Activated CD8-positive, alpha-beta memory T cell treated with anti-CD3 and anti-CD28 coated beads for 1 hour (primary cell): ENCODE data around the gene PLEKHG4.

Experiments
- DNase-seq, 2 donors: peaks; one replicate each; pipeline ENCODE4 v3.0.0-alpha.2; 2020; ENCODE audit warnings: low read depth in 1 of 2; ENCODE audit errors: extremely low read depth in 1 of 2

PLEKHG4 gene

DNA sequence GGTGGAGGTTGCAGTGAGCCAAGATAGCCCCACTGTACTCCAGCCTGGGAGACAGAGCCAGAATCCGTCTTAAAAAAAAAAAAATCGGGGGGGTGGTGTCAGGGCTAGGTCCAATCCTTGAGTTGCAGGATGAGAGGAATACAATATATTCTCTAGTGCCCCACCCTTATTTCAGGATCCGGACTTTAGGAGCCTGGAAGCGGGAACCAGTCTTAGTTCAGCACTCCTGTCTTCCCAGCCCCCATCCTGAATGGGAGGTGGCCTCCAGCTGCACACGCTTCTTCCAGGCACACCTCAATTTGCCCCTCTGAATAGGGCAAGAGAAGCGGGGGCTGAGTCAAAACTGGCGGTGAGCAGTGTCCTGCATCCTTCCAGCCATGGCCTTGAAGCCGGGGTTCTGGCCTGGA lies 33.7 kb upstream of the PLEKHG4 start:
- no peak for DNase-seq

DNA sequence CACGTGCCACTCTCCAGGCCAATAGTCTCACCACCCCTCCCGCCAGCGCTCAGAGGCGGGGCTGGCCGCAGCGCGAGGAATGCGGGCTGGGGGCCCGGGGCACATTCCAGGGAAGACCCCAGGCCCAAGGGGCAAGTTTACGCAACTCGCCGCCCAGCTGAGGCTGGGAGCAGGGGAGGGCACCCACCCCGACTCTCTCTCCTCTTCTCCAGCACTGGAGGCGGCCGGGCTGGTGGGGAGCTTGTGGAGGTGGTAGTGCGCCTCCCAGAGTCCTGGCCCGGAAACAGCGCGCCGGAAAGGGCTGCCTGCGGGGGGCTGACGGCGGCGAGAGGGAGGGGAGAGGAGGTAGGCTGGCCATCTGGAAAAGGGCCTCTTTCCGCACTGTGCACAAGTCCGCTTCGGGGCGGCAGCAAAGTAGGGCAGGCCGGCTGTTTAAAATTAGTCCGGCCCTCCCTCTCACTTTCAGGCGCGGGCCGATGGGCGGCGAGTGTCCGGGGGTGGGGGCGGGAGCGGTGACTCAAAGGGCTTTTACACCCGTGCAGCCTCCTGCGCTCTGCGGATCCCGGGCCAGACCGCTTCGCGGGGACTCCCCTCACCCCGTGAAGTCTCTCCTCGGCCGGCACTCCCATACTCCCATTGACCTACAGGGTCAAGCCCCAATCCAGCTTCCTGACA lies 33.1 kb upstream of the PLEKHG4 start:
- DNase-seq: no peak

DNA sequence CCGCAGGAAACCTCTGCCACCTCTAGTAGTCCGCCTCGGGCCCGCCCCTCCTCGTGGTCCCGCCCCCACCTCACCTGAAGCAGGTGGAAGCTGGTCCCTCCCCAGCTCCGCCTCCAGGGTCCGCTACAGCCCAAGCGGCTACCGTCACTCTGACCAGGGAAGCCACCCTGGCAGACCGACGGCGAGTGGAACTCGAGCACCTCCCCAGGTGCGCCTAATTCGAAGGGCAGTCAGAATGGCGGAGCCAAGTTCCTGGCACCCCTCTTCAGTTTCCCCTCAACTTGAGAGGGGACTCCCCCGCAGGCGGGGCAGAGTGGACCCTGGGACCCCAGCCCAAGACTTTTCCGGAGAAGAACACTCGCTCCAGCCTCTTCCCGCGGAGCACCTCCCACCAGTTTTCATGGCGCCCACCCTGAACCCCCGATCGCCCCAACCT lies 32.6 kb upstream of the PLEKHG4 start:
- DNase-seq: no peak

DNA sequence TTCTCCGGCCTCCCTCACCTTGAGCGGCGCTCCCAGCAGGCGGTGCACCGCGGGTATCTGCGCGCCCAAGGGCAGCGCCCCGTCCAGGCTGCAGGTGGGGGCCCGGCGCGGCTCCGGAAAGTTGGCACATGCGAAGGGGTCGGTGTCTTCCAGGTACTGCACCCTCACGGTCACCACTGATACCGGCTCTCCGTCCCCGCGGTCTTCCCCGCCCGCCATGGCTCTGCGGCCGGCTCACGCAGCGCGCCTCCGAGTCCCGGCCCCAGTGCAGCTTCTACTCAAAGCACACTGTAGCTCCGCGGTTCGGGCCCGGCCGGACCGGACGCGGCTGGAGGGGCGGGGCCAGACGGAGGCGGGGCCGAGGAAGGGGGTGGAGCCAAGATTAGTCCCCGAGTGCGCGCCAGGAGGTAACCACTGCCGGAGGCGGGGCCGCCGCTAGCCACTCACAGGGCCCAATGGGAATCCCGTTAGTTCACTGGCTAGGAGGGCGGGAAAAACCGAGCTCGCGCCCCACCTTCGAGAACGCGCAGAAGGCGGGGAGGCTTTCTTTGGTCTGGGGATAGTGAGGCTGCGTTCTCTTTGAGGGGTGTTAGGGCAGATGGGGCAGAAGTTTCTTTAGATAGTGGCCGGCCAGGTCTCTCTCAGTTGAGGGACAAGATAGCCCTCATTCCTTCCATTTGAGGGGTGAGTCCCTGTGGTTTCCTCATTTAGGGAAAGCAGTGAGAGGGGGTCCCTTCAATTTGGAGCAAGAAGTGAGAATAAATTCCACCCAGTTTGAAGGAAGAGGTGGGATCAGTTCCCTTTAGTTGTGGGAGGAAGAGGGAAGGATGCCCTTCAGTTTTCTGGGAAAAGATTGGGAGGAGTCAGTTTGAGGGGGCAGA lies 31.9 kb upstream of the PLEKHG4 start, which contains the start of gene FHOD1:
Gene FHOD1, minus strand, starts transcription at position 290 of the 881 bp plus-strand sequence. Its CDS starts 71 bp downstream, at position 219.
- DNase-seq: peak; percentile 85 to 93

DNA sequence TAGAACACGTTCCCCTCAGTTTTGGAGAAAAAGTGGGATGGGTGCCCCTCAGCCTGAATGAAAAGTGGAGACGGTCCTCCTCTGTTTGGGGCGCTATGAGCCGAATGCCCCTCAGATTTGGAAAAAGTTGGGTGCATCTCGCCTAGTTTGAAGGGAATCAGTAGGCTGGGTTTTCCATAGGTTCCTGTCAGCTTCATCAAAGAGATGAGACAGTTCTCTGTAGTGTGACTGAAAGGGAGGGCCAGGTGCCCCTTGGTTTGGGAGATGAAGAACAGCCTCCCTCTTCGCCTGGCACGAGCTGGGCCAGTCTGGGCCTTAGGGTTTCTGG lies 31.3 kb upstream of the PLEKHG4 start:
- DNase-seq: no peak

DNA sequence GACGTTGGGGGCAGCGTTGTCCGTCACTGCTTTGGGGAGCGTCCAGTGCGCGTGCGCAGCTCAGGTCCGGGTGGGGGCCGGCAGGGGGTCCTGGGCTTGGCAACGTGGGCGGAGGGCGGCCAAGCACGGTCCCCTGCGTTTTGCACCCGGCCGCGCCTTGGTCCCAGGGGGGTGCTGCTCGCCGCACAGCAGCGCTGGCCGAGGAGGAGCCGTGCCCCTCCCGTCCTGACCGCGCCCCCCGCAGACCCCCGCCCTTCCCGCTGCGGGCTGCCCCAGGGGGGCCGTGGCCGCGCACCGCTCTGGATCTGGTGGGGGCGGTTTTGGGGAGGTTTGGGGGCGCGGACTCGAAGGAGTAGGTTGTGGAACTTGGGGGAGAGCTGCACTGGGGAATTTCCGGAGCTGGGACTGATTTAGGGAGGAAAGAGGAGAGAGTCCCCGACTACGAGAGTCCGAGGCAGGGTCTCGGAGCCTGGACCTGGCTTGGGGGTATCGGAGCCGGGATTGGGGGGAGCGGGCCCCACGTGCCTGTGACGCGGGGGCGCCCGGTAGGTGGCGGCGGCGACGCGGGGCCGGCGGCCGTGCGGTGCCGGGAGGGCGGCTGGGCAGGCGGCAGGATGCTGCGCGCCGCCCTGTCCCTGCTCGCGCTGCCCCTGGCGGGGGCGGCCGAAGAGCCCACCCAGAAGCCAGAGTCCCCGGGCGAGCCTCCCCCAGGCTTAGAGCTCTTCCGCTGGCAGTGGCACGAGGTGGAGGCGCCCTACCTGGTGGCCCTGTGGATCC lies 30.7 kb upstream of the PLEKHG4 start, which contains the start of gene SLC9A5:
Gene SLC9A5, plus strand, starts transcription at position 579 of the 777 bp plus-strand sequence. Its CDS starts 36 bp downstream, at position 615.
- DNase-seq: no peak

DNA sequence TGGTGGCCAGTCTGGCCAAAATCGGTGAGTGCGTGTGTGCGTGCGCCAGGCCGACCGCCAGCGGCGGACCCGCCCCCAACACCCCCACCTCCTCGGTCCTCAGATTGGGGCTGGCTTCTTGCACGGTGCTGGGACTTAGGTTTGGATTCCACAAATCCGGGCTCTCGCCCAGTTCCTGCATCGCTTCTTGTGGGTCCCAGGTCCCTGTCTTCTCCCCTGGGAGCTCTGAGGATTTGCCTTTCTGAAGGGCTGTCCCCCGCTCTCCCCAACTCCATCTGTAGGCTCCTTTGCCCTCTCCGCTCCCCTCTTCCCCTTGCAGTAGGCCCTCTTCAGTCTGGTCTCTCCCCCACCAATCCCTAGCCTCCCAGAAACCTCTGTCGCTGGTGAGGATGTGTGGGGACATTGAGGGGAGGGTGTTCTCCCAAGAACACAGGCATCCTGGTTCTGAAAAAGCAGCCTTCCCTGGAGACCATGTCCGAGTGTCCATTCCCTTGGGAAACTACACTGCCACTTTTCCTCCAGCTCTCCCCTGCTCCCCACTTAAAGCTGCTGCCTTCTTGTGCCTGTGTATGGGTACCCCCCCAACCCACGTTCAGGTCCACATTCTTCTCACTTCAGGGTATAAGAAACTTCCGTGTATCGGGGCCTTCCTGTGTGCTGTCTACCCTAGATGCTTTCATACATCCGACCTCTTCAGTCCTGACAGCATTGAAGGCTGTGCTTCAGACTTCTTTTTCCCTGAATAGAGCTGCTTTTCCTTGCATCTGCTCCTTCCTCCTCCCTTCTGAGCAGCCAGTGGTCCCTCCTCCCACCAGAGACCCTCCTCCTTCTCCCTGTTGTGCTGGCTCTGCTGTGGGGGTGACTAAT lies 29.9 kb upstream of the PLEKHG4 start:
- no peak for DNase-seq

DNA sequence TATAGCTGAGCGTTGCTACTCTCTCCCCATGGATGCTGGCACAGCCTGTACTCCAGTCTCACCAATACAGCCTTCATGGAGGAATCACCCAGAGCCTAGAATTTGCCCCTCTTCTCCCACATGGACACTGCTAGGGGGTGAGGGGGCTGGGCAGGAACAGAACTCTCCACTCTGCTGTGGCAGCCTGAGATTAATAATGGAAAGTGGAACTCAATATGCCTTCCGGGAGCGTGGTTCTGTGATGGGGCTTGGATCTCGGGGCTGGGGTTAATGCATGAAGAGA lies 29.3 kb upstream of the PLEKHG4 start:
- DNase-seq: no peak

DNA sequence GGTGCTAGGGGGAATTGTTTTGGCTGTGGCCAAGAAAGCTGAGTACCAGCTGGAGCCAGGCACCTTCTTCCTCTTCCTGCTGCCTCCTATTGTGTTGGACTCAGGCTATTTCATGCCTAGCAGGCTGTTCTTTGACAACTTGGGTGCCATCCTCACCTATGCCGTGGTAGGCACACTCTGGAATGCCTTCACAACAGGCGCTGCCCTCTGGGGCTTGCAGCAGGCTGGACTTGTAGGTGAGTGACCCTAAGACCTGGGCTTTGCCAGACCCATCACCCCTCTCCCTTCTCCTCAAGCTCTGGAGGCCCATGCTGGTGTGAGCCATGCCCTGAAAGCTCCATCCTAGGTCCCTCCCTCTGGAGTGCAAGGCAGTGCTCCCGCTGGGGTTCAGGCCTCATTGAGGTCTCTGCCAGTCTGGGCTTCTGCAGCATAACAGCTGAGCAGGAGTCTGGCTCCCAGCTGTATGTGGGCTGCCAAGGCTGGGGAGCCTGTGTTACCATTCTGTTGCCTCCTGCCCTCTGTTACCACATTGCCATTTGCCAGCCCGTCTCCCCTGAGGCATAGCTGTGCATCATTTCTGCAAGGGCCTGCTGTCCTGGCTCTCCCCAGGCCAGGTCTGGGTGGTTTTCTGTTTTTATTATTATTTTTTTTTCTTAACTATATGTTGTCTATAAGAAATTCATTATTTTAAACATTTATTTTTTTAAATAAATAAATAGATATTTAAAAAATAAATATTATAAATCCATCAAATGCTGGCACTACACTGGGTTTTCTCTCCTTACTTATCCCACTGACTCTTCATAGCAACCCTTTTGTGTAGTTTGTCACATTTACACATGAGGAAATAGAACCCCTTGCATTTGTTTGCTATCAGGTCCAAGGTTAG lies 26.5 kb upstream of the PLEKHG4 start:
- DNase-seq: no peak

DNA sequence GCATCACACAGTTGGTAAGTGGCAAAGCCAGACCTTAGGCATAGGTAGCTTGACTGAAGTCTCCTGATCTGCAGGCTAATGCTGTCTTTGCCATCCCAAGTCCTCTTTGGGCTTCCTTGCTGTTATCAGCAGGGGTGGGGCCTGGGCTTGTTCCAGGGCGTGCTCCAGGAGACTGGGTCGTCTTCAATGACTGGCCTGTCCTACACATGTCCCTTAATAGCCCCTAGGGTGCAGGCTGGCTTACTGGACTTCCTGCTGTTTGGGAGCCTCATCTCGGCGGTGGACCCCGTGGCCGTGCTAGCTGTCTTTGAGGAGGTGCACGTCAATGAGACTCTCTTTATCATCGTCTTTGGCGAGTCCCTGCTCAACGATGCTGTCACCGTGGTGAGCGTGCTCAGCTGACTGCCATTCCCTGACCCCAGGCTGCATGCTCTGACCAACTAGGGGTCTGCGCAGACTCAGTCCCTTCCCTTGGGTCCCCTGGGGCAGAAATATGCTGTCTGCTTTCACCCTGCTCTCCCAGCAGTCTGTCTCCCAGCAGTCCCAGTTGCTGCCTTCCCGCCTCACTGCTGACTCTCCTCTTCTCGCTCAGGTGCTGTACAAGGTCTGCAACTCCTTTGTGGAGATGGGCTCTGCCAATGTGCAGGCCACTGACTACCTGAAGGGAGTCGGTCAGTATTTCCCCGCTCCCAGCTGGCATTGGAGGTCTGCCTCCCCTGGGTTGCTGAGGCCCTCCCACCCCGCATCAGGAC lies 24.4 kb upstream of the PLEKHG4 start:
- no peak for DNase-seq

DNA sequence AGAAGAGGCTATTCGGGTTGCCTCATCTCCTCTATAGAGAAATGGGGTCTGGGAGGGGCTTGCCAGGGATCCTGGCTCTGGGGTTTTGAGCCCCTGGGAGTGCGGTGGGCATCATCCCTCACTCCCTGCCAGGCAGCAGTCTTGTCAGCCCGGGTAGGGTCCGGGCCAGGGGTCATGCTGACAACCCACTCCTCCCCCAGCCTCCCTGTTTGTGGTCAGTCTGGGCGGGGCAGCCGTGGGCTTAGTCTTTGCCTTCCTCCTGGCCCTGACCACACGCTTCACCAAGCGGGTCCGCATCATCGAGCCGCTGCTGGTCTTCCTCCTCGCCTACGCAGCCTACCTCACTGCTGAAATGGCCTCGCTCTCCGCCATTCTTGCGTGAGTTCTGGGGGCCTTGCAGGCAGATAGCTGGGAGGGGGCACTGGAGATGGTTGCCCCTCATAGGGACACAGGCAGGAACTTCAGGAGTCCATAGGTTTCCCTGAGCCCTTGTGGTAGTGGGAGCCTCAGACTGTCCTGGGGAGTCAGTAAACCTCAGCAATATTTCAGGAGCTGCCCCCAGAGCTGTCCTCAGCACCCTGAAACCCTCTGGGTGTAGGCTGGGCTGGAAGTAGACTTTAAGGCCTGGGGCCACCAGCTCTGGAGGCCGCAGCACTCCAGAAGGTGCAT lies 23.6 kb upstream of the PLEKHG4 start:
- DNase-seq: no peak

DNA sequence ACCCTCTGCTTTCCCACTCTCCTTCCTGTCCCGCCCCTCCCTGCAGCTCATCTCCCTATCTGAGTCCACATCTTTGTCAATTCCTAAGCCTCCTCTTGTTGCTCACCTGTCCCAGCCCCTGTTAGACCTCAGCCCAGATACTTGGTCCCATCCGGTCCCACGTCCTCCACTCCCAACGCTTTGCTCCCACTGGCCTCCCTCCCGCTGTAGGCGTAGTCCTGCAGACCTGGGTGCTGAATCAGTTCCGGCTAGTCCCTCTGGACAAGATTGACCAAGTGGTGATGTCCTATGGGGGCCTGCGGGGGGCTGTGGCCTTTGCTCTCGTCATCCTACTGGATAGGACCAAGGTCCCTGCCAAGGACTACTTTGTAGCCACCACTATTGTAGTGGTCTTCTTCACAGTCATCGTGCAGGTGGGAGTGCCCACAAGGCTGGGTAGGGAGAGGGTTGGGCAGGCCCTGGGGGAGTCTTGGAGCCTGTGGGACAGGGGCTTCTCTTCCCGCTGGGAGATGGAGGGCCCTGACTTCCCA lies 22.6 kb upstream of the PLEKHG4 start:
- no peak for DNase-seq

DNA sequence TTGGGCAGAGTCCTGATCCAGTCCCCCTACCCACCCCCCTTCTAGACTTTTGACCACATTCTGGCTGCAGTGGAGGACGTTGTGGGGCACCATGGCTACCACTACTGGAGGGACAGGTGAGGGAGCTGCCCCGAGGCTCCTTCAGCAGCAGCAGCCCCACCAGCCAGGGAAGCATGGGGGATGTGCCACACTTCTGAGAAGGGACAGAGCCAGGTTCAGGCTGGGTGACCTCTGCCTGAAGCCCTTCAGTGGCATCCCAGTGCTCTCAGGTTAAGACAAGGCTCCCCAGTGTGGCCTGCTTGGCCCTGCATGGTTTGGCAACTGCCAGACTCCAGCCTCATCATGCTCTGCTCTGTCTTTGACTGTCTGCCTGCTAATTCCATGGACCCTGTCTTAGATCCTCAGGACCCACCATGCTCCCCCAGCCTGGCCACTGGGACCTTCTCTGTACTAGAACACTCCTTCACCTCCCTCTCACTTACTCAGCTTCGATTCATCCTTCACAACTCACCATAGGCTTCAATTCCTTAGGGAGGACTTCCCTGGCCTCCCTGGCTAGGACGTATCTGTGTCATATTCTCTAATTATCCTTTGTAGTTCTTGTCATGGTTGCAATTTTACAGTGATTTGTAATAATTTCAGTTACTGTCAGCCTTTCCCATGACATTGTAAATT lies 21.7 kb upstream of the PLEKHG4 start:
- no peak for DNase-seq

DNA sequence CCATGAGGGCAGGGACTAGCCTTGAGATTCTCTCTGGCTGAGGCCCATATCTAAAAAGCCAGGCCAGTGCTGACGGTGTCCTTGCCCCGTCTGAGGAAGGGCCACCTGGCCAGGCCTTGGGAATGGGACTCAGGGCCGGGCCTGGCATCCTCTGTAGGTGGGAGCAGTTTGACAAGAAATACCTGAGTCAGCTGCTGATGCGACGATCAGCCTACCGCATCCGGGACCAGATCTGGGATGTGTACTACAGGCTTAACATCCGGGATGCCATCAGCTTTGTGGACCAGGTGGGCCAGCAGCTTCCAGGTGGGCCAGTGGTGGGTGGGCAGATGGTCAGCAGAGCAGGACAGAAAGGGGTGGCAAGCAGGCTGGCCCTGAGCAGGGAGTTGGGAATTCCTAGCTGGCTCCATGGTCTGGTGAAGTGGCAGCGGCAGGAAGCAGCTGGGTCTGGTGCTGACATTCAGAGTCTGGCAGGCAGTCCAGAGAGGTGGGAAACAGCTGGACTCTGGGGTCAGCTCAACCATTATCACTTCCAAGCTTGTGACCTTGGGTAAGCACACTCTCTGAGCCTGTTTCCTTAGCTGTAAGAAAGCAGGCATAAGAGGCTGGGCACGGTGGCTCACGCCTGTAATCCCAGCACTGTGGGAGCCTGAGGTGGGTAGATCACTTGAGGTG lies 21.0 kb upstream of the PLEKHG4 start:
- no peak for DNase-seq

DNA sequence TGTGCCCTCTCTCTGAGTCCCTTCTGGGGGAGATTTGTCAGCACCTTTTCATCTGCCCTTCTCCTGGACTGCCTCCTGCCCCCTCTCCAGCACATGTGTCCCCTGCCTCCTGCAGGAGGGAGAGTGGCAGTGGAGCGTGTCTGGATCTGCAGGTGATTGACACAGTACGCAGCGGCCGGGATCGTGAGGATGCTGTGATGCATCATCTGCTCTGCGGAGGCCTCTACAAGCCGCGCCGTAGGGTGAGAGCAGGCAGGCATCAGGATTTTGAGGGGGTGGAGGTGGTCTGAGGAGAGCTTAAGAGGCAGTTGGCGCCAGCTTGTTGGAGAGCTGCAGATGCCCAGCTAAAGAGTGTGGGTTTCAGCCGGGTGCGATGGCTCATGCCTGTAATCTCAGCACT lies 19.6 kb upstream of the PLEKHG4 start:
- no peak for DNase-seq

DNA sequence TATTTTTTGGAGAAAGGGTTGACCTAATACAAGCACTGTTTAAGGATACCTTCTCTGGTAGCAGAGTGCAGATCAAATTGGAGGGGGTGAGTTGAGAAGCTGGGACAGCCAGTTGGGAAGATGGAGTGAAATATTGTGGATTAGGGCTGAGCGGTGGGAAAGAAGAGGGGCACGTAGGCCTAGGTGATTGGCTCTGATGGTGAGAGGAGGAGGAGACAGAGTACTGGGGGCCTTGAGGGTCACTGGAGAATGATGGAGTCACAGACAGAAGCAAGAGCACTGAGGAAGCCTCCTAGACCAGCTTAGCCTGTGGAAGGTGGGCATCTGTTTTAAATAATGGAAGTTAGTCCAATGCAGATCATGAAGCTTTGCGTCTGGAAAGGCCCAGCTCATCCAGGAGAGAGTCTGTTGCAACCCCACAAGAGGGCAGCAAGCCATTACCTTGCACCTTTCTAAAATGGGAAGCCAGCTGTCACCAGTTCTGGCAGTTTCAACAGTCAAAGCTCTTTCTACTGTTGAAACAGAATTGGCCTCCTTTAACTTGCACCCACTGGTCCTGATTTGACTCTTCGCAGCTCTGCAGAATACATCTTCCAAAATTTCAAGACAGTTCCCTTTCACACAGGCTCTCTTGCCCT lies 18.8 kb upstream of the PLEKHG4 start:
- DNase-seq: no peak

DNA sequence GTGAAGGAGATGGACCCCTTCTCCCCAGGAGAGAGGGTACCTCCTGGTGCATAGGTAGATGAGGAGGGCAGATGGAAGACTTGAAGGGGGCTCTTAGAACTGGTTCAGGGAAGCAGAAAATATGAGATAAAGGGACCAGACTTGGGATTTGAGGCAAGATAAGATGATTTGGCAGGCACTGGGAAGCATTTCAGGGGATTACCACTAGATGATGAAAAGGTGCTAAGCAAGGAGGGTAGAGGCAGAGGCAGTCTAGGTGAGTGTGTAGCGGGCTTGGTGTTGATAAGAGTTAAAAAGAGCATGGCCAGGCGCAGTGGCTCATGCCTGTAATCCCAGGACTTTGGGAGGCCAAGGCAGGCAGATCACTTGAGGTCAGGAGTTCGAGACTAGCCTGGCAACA lies 16.1 kb upstream of the PLEKHG4 start:
- no peak for DNase-seq
